ENCODE data around the gene DNAJC13. TPM values are rescaled to one million over a fixed set of nuclear protein-coding genes. Genes with fewer than 3 reads are reported as not detected.

Gene DNAJC13
- total RNA-seq, 1 experiment from 2014 or later: 18.1 TPM

DNA sequence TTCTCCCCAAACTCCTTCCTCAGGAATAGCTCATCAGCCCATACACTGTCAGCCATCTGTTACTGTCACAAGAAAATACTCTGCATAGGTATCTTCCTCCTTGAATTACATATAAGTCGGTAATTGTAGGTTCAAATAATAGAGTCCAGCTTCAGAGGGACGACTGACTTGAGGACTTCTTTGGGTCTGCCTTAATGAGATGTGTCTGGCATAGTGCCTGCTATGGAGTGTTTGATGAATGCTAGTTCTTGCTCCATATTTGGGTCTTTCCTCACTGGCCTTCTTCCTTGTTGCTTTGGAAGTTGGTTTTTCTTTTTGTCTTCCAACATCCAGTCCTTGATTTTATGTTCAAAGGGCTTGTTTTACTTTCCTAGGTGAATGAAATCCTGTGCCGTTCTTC is 113.3 kb downstream of the DNAJC13 start:
- Histone ChIP-seq H3K18ac (ENCODE audit: insufficient read length, low read depth, low read length) (no peak overlapping the region), H3K4me1 (ENCODE audit: insufficient read depth, low read length) (no peaks in the 10 kb centered on the region), H4K8ac (replicated peaks; ENCODE audit: insufficient read length, low read depth, low read length) (no peak overlapping the region), H3K23me2 (ENCODE audit: insufficient read length, low read depth, low read length, poor library complexity, severe bottlenecking) (no peaks in the 10 kb centered on the region), H2BK5ac (ENCODE audit: insufficient read length, low read length) (no peak overlapping the region), H4K5ac (ENCODE audit: insufficient read length, low read depth, low read length) (no peak overlapping the region), H3K79me2 (ENCODE audit: insufficient read depth, low read length) (no peaks in the 10 kb centered on the region), H3K27ac (ENCODE audit: insufficient read length, low read depth, low read length) (no peak overlapping the region), H4K20me1 (ENCODE audit: control insufficient read depth, insufficient read depth, insufficient read length) (no peaks in the 10 kb centered on the region), H3T11ph (ENCODE audit: low read length) (no peak overlapping the region), H3K23ac (ENCODE audit: insufficient read length, low read depth, low read length) (no peak overlapping the region), H3K79me1 (ENCODE audit: insufficient read depth, low read depth, low read length, poor library complexity, severe bottlenecking) (no peaks in the 10 kb centered on the region), H3K4me2 (ENCODE audit: insufficient read depth, insufficient read length, low read length) (no peak overlapping the region), H3K9me3 (ENCODE audit: control insufficient read depth, low read depth, low read length) (no peaks in the 10 kb centered on the region), H4K91ac (ENCODE audit: insufficient read length, low read depth, low read length) (no peak overlapping the region), H2BK15ac (ENCODE audit: low read depth, low read length) (no peak overlapping the region), H2AFZ (ENCODE audit: low read length) (no peak overlapping the region), H3K14ac (ENCODE audit: insufficient read depth, low read length) (no peak overlapping the region), H2AK5ac (ENCODE audit: insufficient read length, low read length) (no peak overlapping the region), H3K4ac (ENCODE audit: low read depth, low read length) (no peak overlapping the region), H3K56ac (ENCODE audit: insufficient read length, low read depth, low read length) (no peak overlapping the region), H2BK20ac (ENCODE audit: low read depth, low read length, poor library complexity, severe bottlenecking) (no peak overlapping the region), H3K27me3 (ENCODE audit: insufficient read depth, low read length) (no peaks in the 10 kb centered on the region), H2BK120ac (ENCODE audit: low read depth, low read length, poor library complexity, severe bottlenecking) (no peak overlapping the region), H2BK12ac (ENCODE audit: insufficient read length, low read depth, low read length) (no peak overlapping the region), H3K9ac (ENCODE audit: extremely low read depth, insufficient read length, low read length) (no peak overlapping the region)
- Mint-ChIP-seq H3K27ac (no peak overlapping the region), H3K9me3 (no peaks in the 10 kb centered on the region), H3K4me3 (no peak overlapping the region), H3K27me3 (ENCODE audit: low read depth) (no peaks in the 10 kb centered on the region), H3K4me1 (peaks cover 1 to 4% of the 10 kb centered on the region in 2 experiments), H3K36me3 (ENCODE audit: insufficient read depth in 1 of 3, low read depth in 3 of 3) (peaks cover 16 to 60% (median 52%) of the 10 kb centered on the region in 3 experiments; a peak in 6 of 7 replicates)
- DNase-seq: no peak
- TF ChIP-seq, protein P1, sequence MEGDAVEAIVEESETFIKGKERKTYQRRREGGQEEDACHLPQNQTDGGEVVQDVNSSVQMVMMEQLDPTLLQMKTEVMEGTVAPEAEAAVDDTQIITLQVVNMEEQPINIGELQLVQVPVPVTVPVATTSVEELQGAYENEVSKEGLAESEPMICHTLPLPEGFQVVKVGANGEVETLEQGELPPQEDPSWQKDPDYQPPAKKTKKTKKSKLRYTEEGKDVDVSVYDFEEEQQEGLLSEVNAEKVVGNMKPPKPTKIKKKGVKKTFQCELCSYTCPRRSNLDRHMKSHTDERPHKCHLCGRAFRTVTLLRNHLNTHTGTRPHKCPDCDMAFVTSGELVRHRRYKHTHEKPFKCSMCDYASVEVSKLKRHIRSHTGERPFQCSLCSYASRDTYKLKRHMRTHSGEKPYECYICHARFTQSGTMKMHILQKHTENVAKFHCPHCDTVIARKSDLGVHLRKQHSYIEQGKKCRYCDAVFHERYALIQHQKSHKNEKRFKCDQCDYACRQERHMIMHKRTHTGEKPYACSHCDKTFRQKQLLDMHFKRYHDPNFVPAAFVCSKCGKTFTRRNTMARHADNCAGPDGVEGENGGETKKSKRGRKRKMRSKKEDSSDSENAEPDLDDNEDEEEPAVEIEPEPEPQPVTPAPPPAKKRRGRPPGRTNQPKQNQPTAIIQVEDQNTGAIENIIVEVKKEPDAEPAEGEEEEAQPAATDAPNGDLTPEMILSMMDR (conservative IDR thresholded peaks at IDR 0.05): no peak
- WGBS (ENCODE audit: extremely low coverage, insufficient read length, low lambda C conversion rate): no CpG with 5 or more reads among the region's 3 CpGs
